Epithelial cell of proximal tubule (primary cell): ENCODE measurements around the gene CLDN14. TPM values are rescaled to one million over a fixed set of nuclear protein-coding genes. Genes with fewer than 3 reads are reported as not detected.

ENCODE experiments used
- DNase-seq: peaks from one replicate; pipeline ENCODE4 v3.0.0-alpha.2; 2011; ENCODE audit warnings: low read depth
- H3K4me3 ChIP-seq: 2 replicates; pipeline ENCODE4 v1.5.1; 2011; ENCODE audit warnings: low read depth, mild to moderate bottlenecking, low read length
- CTCF ChIP-seq: conservative IDR thresholded peaks from 2 replicates; pipeline ENCODE4 v1.5.1; 2012; ENCODE audit warnings: low read depth, mild to moderate bottlenecking, low read length
- total RNA-seq: library from RNA; depleted of rRNA; stranded (reverse); fragments of >200 nt; gene quantifications from 2 replicates; pipeline ENCODE4 v1.2.3, GENCODE V29; 2015

Gene CLDN14
- total RNA-seq, 1 donor from 2014 or later, result 5.1 TPM

- no peak for DNase-seq
- H3K4me3 ChIP-seq, result no peak overlapping the region
- TF ChIP-seq CTCF, result peak; percentile 93
Measured at GRCh38 chr21:36422279-36423098, 57.4 kb downstream of the CLDN14 start.

GRCh38 chr21:36420571-36421339 lies 59.2 kb downstream of the CLDN14 start:
- H3K4me3 ChIP-seq, result no peak overlapping the region
- no peak for TF ChIP-seq CTCF
- DNase-seq, result no peak

GRCh38 chr21:36419996-36420395 lies 59.9 kb downstream of the CLDN14 start:
- H3K4me3 ChIP-seq, result peak overlapping the region; percentile 14
- TF ChIP-seq CTCF, result peak; percentile 84
- DNase-seq, result no peak

GRCh38 chr21:36419241-36419640 lies 60.7 kb downstream of the CLDN14 start:
- H3K4me3 ChIP-seq, result no peak overlapping the region
- TF ChIP-seq CTCF, result no peak

GRCh38 chr21:36415375-36415774 lies 64.5 kb downstream of the CLDN14 start:
- H3K4me3 ChIP-seq, result no peak overlapping the region
- TF ChIP-seq CTCF, result no peak
- no peak for DNase-seq

More at GRCh38 chr21:36419241-36419640, 60.7 kb downstream of the CLDN14 start:
- no peak for DNase-seq

- no peak for DNase-seq
- H3K4me3 ChIP-seq, result no peak overlapping the region
- no peak for TF ChIP-seq CTCF
Measured at GRCh38 chr21:36412916-36413315, 67.0 kb downstream of the CLDN14 start.
